K562 (cell line): ENCODE measurements around the gene UNC119. TPM values are rescaled to one million over a fixed set of nuclear protein-coding genes. Genes with fewer than 3 reads are reported as not detected.

Experiments
- ATAC-seq: fragments of 200-7000 bp; cut with Tn5 transposase; 3 replicates; pipeline ENCODE4 v1.9.1; 2020; ENCODE audit warnings: moderate library complexity
- BruUV-seq: library from RNA; stranded (reverse); fragments of 400-500 nt; replicated peaks from 2 replicates; lab custom pipeline; 2021; lab: Mats Ljungman, UMichigan
- CTCF ChIA-PET: fragments of 300-600 bp; formaldehyde crosslinking; extraction: SDS; loops from one replicate; lab custom pipeline; 2021; ENCODE audit warnings: low intra/inter-chr PET ratio; lab: Yijun Ruan, JAX
- POLR2A ChIA-PET: fragments of 300-600, 350-650 bp; sonication (Branson Sonifier 250); formaldehyde crosslinking; extraction: SDS; loops from one replicate; lab custom pipeline; 2021; ENCODE audit warnings: antibody characterized with exemption, inconsistent platforms; lab: Yijun Ruan, JAX
- DNase-seq, 4 experiments: peaks; one replicate each; pipeline versions ENCODE4 v3.0.0 to v3.0.0-alpha.2; 2011 to 2018; ENCODE audit warnings: low spot score in 3 of 4, mixed read lengths in 3 of 4; ENCODE audit errors: extremely low read depth in 1 of 4
- FAIRE-seq: peaks from 2 replicates; lab custom pipeline; 2011; peaks lifted over from hg19 to GRCh38; lab: Jason Lieb, UNC
- H2AFZ ChIP-seq: 2 replicates; pipeline ENCODE4 v1.6.0; 2011; ENCODE audit warnings: low read depth, low read length, control low read depth, inconsistent platforms
- H3K27ac ChIP-seq: fragments of 200-600 bp; 3 replicates; pipeline ENCODE4 v1.8.0; 2011; ENCODE audit warnings: low read depth, mild to moderate bottlenecking, control low read depth, inconsistent platforms, low read length, moderate library complexity, mixed read lengths; ENCODE audit errors: extremely low read depth
- H3K27me3 ChIP-seq, 2 experiments: fragments of 300-600 bp in 1 of 2; 2 replicates in 1 of 2; 3 replicates in 1 of 2; pipeline versions ENCODE4 v1.6.0 to v1.8.0; 2011; ENCODE audit warnings: inconsistent platforms in 2 of 2, low read length in 2 of 2, mild to moderate bottlenecking in 1 of 2, mixed read lengths in 1 of 2, moderate library complexity in 1 of 2; ENCODE audit not compliant: control insufficient read depth in 2 of 2, insufficient read depth in 2 of 2
- H3K36me3 ChIP-seq: fragments of 300-600 bp; 3 replicates; pipeline ENCODE4 v1.8.0; 2011; ENCODE audit warnings: mild to moderate bottlenecking, low read length, inconsistent platforms; ENCODE audit not compliant: control insufficient read depth, insufficient read depth
- H3K4me1 ChIP-seq, 2 experiments: fragments of 200-600 bp in 1 of 2; replicated peaks in 1 of 2; 2 replicates in 1 of 2; 3 replicates in 1 of 2; pipeline versions ENCODE4 v1.5.1 to v1.8.0; 2011; ENCODE audit warnings: inconsistent platforms in 2 of 2, low read length in 2 of 2, mild to moderate bottlenecking in 1 of 2, mixed read lengths in 1 of 2, moderate library complexity in 1 of 2; ENCODE audit not compliant: control insufficient read depth in 2 of 2, insufficient read depth in 2 of 2
- H3K4me2 ChIP-seq: 2 replicates; pipeline ENCODE4 v1.6.1; 2011; ENCODE audit warnings: low read length, control low read depth, inconsistent platforms, mixed read lengths; ENCODE audit not compliant: insufficient read depth
- H3K4me3 ChIP-seq: fragments of 200-600 bp; sonication (generic), shearing (Covaris generic); 2 replicates; pipeline ENCODE4 v1.5.1; 2016; ENCODE audit warnings: control low read depth, inconsistent platforms
- H3K79me2 ChIP-seq: fragments of 200-600 bp; 3 replicates; pipeline ENCODE4 v1.8.0; 2011; ENCODE audit warnings: low read length, inconsistent platforms; ENCODE audit not compliant: control insufficient read depth, insufficient read depth
- H3K9ac ChIP-seq, 2 experiments: 2 replicates each; pipeline versions ENCODE4 v1.6.0 to v1.6.1; 2011; ENCODE audit warnings: low read depth in 2 of 2, low read length in 2 of 2, control low read depth in 1 of 2, inconsistent platforms in 1 of 2, mild to moderate bottlenecking in 1 of 2, mixed read lengths in 1 of 2; ENCODE audit not compliant: insufficient read depth in 1 of 2
- H3K9me1 ChIP-seq: one replicate; pipeline ENCODE4 v1.6.0; 2011; ENCODE audit warnings: inconsistent platforms, mild to moderate bottlenecking, low read length, moderate library complexity; ENCODE audit not compliant: control insufficient read depth, insufficient read depth
- H3K9me3 ChIP-seq: replicated peaks from 2 replicates; pipeline ENCODE4 v1.5.1; 2011; ENCODE audit warnings: low read depth, low read length, inconsistent platforms; ENCODE audit not compliant: control insufficient read depth, insufficient read depth
- H4K20me1 ChIP-seq: replicated peaks from 2 replicates; pipeline ENCODE4 v1.6.1; 2011; ENCODE audit warnings: low read length, inconsistent platforms, mixed read lengths; ENCODE audit not compliant: control insufficient read depth, insufficient read depth
- CTCF ChIP-seq, 3 experiments: IDR thresholded peaks in 2 of 3; conservative IDR thresholded peaks in 1 of 3; 2 replicates each; pipeline ENCODE4 v1.5.1; 2011 to 2012; ENCODE audit warnings: low read length in 3 of 3, mild to moderate bottlenecking in 3 of 3, control low read depth in 2 of 3, improper control_type of control experiment in 1 of 3, inconsistent platforms in 1 of 3, low read depth in 1 of 3, mixed read lengths in 1 of 3, moderate library complexity in 1 of 3; ENCODE audit not compliant: insufficient read depth in 2 of 3
- E2F5 ChIP-seq: sonication (generic); formaldehyde crosslinking; IDR thresholded peaks from 2 replicates; pipeline ENCODE4 v1.8.0; 2022; ENCODE audit warnings: mild to moderate bottlenecking, missing genetic modification reagents
- KDM5B ChIP-seq: fragments of 200-600 bp; sonication (generic); IDR thresholded peaks from 2 replicates; pipeline ENCODE4 v1.6.1; 2012; ENCODE audit warnings: low read depth, mild to moderate bottlenecking, moderate library complexity, low read length, control low read depth, inconsistent platforms; ENCODE audit not compliant: insufficient replicate concordance
- MECOM ChIP-seq: fragments of 250-450 bp; sonication (Bioruptor Pico); IDR thresholded peaks from 2 replicates; pipeline ENCODE4 v1.8.0; 2022; ENCODE audit warnings: inconsistent platforms
- MTA3 ChIP-seq: fragments of 450-650 bp; formaldehyde crosslinking; IDR thresholded peaks from 2 replicates; pipeline ENCODE4 v1.6.1; 2017; ENCODE audit warnings: mild to moderate bottlenecking, borderline replicate concordance
- MYC ChIP-seq, 2 experiments: fragments of 250-450 bp in 1 of 2; sonication (Bioruptor Pico) in 1 of 2; IDR thresholded peaks; 2 replicates each; pipeline versions ENCODE4 v1.5.1 to v1.6.1; 2012 to 2021; ENCODE audit warnings: low read depth in 2 of 2, borderline replicate concordance in 1 of 2, improper control_type of control experiment in 1 of 2, low read length in 1 of 2, mild to moderate bottlenecking in 1 of 2, moderate library complexity in 1 of 2
- POLR2AphosphoS2 ChIP-seq: IDR thresholded peaks from 2 replicates; pipeline ENCODE4 v1.6.1; 2012; ENCODE audit warnings: low read length, improper control_type of control experiment
- PTRF ChIP-seq: fragments of 450-650 bp; IDR thresholded peaks from 2 replicates; pipeline ENCODE4 v1.6.1; 2016; ENCODE audit warnings: mild to moderate bottlenecking, missing genetic modification characterization, missing compliant biosample characterization
- TSC22D4 ChIP-seq: fragments of 450-650 bp; IDR thresholded peaks from 2 replicates; pipeline ENCODE4 v1.6.1; 2016; ENCODE audit warnings: missing genetic modification characterization, missing biosample characterization, control low read depth
- ZBTB33 ChIP-seq: sonication (generic); formaldehyde crosslinking; IDR thresholded peaks from 2 replicates; pipeline ENCODE4 v1.8.1; 2023; ENCODE audit warnings: mild to moderate bottlenecking, missing genetic modification reagents
- ZMIZ1 ChIP-seq, 2 experiments: fragments of 150-350 bp in 1 of 2; IDR thresholded peaks; 2 replicates each; pipeline ENCODE4 v1.6.1; 2012 to 2016; ENCODE audit warnings: low read depth in 2 of 2, low read length in 2 of 2, mild to moderate bottlenecking in 1 of 2, moderate library complexity in 1 of 2
- WGBS: fragments of 100-300 bp; shearing (Covaris generic); methylation state at CpG from one replicate; pipeline ENCODE4 v1.1.6; 2016; ENCODE audit warnings: low coverage, mixed read lengths; ENCODE audit not compliant: insufficient coverage; ENCODE audit errors: missing lambda C conversion rate; 5-methylcytosine and 5-hydroxymethylcytosine counted together
- in situ Hi-C: fragments of 300-500 bp; cut with MboI; formaldehyde crosslinking; loops from 4 replicates; pipeline ENCODE4 v1.15.0; 2018; ENCODE audit warnings: inconsistent platforms, mixed read lengths
- intact Hi-C: fragments of 100-400 bp; cut with micrococcal nuclease; formaldehyde crosslinking; loops from 2 replicates; pipeline ENCODE4 v1.14.2; 2022
- polyA plus RNA-seq, 8 experiments: library from polyadenylated mRNA; depleted of rRNA in 4 of 8; stranded (reverse) in 5 of 8; unstranded in 3 of 8; fragments of >200 nt; fragmentation: Nextera tagmentation in 2 of 8; fragmentation: Illumina TruSeq in 1 of 8; extraction: Ambion mirVana in 2 of 8; extraction: Trizol in 1 of 8; gene quantifications; 2 replicates each; pipeline versions ENCODE4 v1.2.1 to v1.2.3, GENCODE V29; 2011 to 2014; ENCODE audit warnings: inconsistent platforms in 1 of 8, missing spikeins in 1 of 8
- total RNA-seq, 7 experiments: library from RNA; depleted of rRNA in 6 of 7; stranded (reverse); fragments of >200 nt in 6 of 7; fragmentation: Illumina TruSeq in 2 of 7; extraction: Trizol in 2 of 7; gene quantifications; 2 replicates each; pipeline versions ENCODE4 v1.2.1 to v1.2.3, GENCODE V29; 2011 to 2021; ENCODE audit warnings: low replicate concordance in 1 of 7

The UNC119 gene
- total and polyA plus RNA-seq, 9 of the 15 experiments (the other 6 are each of a cell fraction or from before 2014, with no cell fraction given), result 0.37 to 47.7 (median 16.3) TPM

- H3K27ac ChIP-seq, result no peak overlapping the region
- in situ Hi-C loops, result loop anchor here (5.0 kb wide), 1 partner anchor 362 kb away; no protein-coding TSS in a partner anchor
- intact Hi-C loops, result no loop called here
- peak overlapping the region; percentile 80 for H3K4me2 ChIP-seq
- BruUV-seq, result no TSS peak
- H3K4me3 ChIP-seq, result peak overlapping the region; percentile 44; the same call in 1 of the 2 replicates
- H3K36me3 ChIP-seq, result peaks cover 62% of the 10 kb centered on the region
- H3K79me2 ChIP-seq, result peaks cover 38% of the 10 kb centered on the region
- no peaks in the 10 kb centered on the region for H3K9me3 ChIP-seq
- ChIA-PET CTCF (no interaction called here), POLR2A (interaction anchor here (0.6 to 16.7 kb wide), 7 partner anchors 9 to 366 kb away, joined by 3 to 274 read pairs (median 4); partner anchors contain the start of genes SPAG5 and UNC119)
- peaks cover 18% of the 10 kb centered on the region for H3K9me1 ChIP-seq
- TF ChIP-seq PTRF (no peak), TSC22D4 (no peak), MYC (IDR thresholded peaks at IDR 0.05; ENCODE audit: low read depth, low read length) (no peak), MYC (CRISPR knock-in tag; IDR thresholded peaks at IDR 0.05; ENCODE audit: borderline replicate concordance, low read depth) (no peak), ZBTB33 (CRISPR knock-in tag) (peak; percentile 51; the same call in 1 of the 2 replicates), E2F5 (no peak), KDM5B (peak; percentile 41), CTCF (IDR thresholded peaks at IDR 0.05 in 2 of 3, conservative IDR thresholded peaks at IDR 0.05 in 1 of 3; ENCODE audit: insufficient read depth in 2 of 3, low read depth in 1 of 3, low read length in 3 of 3) (peak; percentile 33 to 52 (median 40); a peak in 5 of 6 replicates), ZMIZ1 (IDR thresholded peaks at IDR 0.05; ENCODE audit: low read depth in 2 of 2, low read length in 2 of 2) (no peak), MTA3 (no peak), POLR2AphosphoS2 (no peak), MECOM (CRISPR knock-in tag) (0 out of 2 replicates have a peak, but pooled peaks have one; percentile 54)
- no peak for ATAC-seq
- FAIRE-seq, result no peak
- H3K4me1 ChIP-seq, result peaks cover 32 to 36% of the 10 kb centered on the region in 2 experiments
- no peaks in the 10 kb centered on the region for H3K27me3 ChIP-seq
- peak overlapping the region in 1 of 2 experiments; percentile 10; a peak in 2 of 4 replicates for H3K9ac ChIP-seq
- DNase-seq, result peak in 1 of 4 experiments; percentile 51
- 82% methylated on average over 14 of the region's 14 CpGs for WGBS
- 0 out of 2 replicates have a peak, but pooled peaks cover 10% of the 10 kb centered on the region for H4K20me1 ChIP-seq
- no peak overlapping the region for H2AFZ ChIP-seq
These were observed 22.8 kb upstream of the UNC119 start for GRCh38 chr17:28575126-28575795.
